T-cell (primary cell): ENCODE results near the gene FYN. TPM values are rescaled to one million over a fixed set of nuclear protein-coding genes. Genes with fewer than 3 reads are reported as not detected.
A peak's percentile ranks its signal among the peaks of the same experiment; 100 is the strongest.

ENCODE experiments used
- ATAC-seq, 4 experiments: fragments of 200-7000 bp in 3 of 4; fragments of 150-1000 bp in 1 of 4; cut with Tn5 transposase; replicated peaks in 1 of 4; 1 replicate in 3 of 4; 2 replicates in 1 of 4; pipeline ENCODE4 v1.10.0; 2021; ENCODE audit warnings: moderate library complexity in 3 of 4, mild to moderate bottlenecking in 2 of 4, moderate number of reproducible peaks in 1 of 4
- CTCF ChIA-PET, 2 donors: fragments of 300-600 bp; sonication (Branson Sonifier 250); formaldehyde crosslinking; loops; one replicate each; lab custom pipeline; 2022; ENCODE audit warnings: antibody characterized with exemption in 2 of 2; lab: Charles Lee
- POLR2A ChIA-PET, 2 donors: fragments of 300-600 bp; sonication (Branson Sonifier 250); formaldehyde crosslinking; loops; one replicate each; lab custom pipeline; 2022; ENCODE audit warnings: antibody characterized with exemption in 2 of 2; lab: Charles Lee
- DNase-seq, 35 experiments: peaks; one replicate each; pipeline versions ENCODE4 v3.0.0 to v3.0.0-alpha.2; 2013 to 2023
- H3K27ac ChIP-seq: one replicate; pipeline ENCODE4 v1.5.1; 2013; ENCODE audit warnings: low read length
- H3K27me3 ChIP-seq, 2 experiments: replicated peaks in 1 of 2; 1 replicate in 1 of 2; 2 replicates in 1 of 2; pipeline versions ENCODE4 v1.6.1 to v1.7.0; 2013; ENCODE audit warnings: low read length in 1 of 2, mixed read lengths in 1 of 2; ENCODE audit not compliant: control insufficient read depth in 2 of 2, insufficient read depth in 2 of 2; ENCODE audit errors: extremely low read depth in 1 of 2
- H3K36me3 ChIP-seq, 2 donors: 1 replicate in 1 of 2; 2 replicates in 1 of 2; pipeline versions ENCODE4 v1.6.1 to v1.7.0; 2013; ENCODE audit warnings: low read length in 1 of 2; ENCODE audit not compliant: control insufficient read depth in 2 of 2, insufficient read depth in 1 of 2; ENCODE audit errors: extremely low read depth in 1 of 2
- H3K4me1 ChIP-seq, 2 experiments: 1 replicate in 1 of 2; 2 replicates in 1 of 2; pipeline versions ENCODE4 v1.6.1 to v1.7.0; 2013; ENCODE audit warnings: low read length in 2 of 2, mixed read lengths in 1 of 2; ENCODE audit not compliant: insufficient read depth in 2 of 2, control insufficient read depth in 1 of 2; ENCODE audit errors: extremely low read depth in 1 of 2
- H3K4me3 ChIP-seq, 2 donors: 1 replicate in 1 of 2; 2 replicates in 1 of 2; pipeline versions ENCODE4 v1.5.1 to v1.7.0; 2013; ENCODE audit warnings: mild to moderate bottlenecking in 2 of 2, low read length in 1 of 2, moderate library complexity in 1 of 2; ENCODE audit not compliant: control insufficient read depth in 1 of 2; ENCODE audit errors: extremely low read depth in 1 of 2
- H3K9me3 ChIP-seq: 2 replicates; pipeline ENCODE4 v1.7.0; 2013
- H3K27ac Mint-ChIP-seq, 2 donors: one replicate each; pipeline ENCODE4 v1.8.0; 2020 to 2021; ENCODE audit warnings: mild to moderate bottlenecking in 2 of 2, mixed read lengths in 2 of 2
- H3K27me3 Mint-ChIP-seq, 2 donors: one replicate each; pipeline ENCODE4 v1.8.0; 2021 to 2022; ENCODE audit warnings: mixed read lengths in 2 of 2
- H3K36me3 Mint-ChIP-seq: one replicate; pipeline ENCODE4 v1.8.0; 2021; ENCODE audit warnings: mixed read lengths
- H3K4me1 Mint-ChIP-seq, 3 donors: one replicate each; pipeline ENCODE4 v1.8.0; 2020 to 2022; ENCODE audit warnings: mixed read lengths in 3 of 3, mild to moderate bottlenecking in 1 of 3
- H3K4me3 Mint-ChIP-seq, 3 donors: one replicate each; pipeline ENCODE4 v1.8.0; 2020 to 2022; ENCODE audit warnings: mild to moderate bottlenecking in 3 of 3, mixed read lengths in 3 of 3, moderate library complexity in 3 of 3
- H3K9me3 Mint-ChIP-seq, 3 donors: one replicate each; pipeline ENCODE4 v1.8.0; 2020 to 2022; ENCODE audit warnings: mixed read lengths in 3 of 3
- WGBS: methylation state at CpG from one replicate; pipeline ENCODE4 v1.1.5; 2013; ENCODE audit warnings: missing lambda C conversion rate; ENCODE audit not compliant: insufficient coverage; 5-methylcytosine and 5-hydroxymethylcytosine counted together
- total RNA-seq, 35 experiments: library from RNA in 6 of 35; stranded (reverse) in 6 of 35; fragments of 120-200 nt in 1 of 35; gene quantifications; one replicate each; pipeline versions ENCODE4 v1.2.1 to v1.2.4 and lab custom pipeline; 2013 to 2026

The FYN gene
- total RNA-seq, 5 donors from 2014 or later (not counting 1 experiment from before 2014, with no cell fraction given), result 466 to 573 (median 534) TPM

DNA sequence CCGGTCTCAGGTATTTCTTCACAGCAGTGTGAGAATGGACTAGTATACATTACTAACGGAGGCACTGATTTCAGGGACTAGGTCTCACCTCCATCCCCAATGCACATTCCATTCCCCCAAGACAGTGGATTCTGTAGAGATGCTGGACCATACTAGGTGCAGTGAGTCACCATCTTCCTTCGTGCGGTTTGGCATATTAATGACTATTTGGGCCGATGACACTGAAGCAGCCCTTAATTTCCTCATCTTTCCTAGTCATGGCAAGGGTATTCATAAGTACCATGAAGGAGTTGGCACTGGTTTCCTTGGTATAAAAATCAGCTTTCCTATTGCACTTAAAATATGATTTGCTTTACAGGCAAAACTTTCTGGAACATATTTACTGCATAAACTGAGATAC, 146.2 kb downstream of the FYN start:
- H3K27ac Mint-ChIP-seq, result peak overlapping the region; percentile 96
- Histone ChIP-seq H3K36me3 (peaks cover 2 to 25% of the 10 kb centered on the region in 2 donors), H3K27ac (no peak overlapping the region), H3K27me3 (no peaks in the 10 kb centered on the region), H3K4me1 (peaks cover 37 to 72% of the 10 kb centered on the region in 2 experiments), H3K9me3 (no peaks in the 10 kb centered on the region), H3K4me3 (no peak overlapping the region)
- WGBS, result 100% methylated on average over 2 of the region's 5 CpGs
- peaks cover 68% of the 10 kb centered on the region for H3K36me3 Mint-ChIP-seq
- H3K4me3 Mint-ChIP-seq, result no peak overlapping the region
- no peak for ATAC-seq
- peaks cover 0 to 3% (median 0%) of the 10 kb centered on the region in 3 donors for H3K9me3 Mint-ChIP-seq
- DNase-seq, result no peak
- H3K27me3 Mint-ChIP-seq, result no peaks in the 10 kb centered on the region
- POLR2A ChIA-PET, result no interaction called here
- peaks cover 78 to 95% (median 93%) of the 10 kb centered on the region in 3 donors for H3K4me1 Mint-ChIP-seq
- CTCF ChIA-PET, result interaction anchor here (0.6 to 1.4 kb wide), 4 partner anchors 43 to 207 kb away, joined by 3 read pairs; no protein-coding TSS in a partner anchor

DNA sequence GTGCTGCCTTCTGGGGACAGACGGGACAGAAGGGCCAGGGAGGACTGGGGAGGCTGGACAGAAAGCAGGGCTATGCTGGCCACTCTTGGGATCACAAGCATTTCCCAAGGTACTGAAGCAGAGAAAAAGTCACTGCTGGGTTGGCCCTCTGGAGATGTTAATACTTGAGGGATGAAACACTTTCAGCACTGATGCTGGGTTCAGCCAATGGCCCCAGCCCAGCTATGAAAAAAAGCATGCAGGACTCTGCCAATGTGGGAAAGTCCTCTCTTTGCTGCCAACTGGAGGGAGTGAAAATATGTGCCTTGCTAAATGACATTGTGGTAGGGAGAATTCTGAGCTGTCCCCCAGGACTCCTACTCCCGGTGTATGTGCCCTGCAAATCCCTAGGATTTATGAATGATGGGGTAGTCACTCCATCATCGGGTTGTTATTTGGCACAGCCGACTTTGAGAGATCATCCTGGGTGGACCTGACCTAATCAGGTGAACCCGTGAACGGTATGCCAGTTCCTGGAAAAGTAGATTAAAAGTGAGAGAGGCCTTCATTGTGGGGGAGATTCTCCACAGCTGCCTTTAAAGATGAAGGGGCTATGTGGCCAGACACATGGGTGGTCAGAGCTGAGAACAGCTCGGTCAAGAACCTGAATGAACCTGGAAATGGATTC, 147.7 kb downstream of the FYN start:
- Histone ChIP-seq H3K4me3 (no peak overlapping the region), H3K36me3 (peaks cover 0 to 15% of the 10 kb centered on the region in 2 donors), H3K9me3 (no peaks in the 10 kb centered on the region), H3K27ac (peak overlapping the region; percentile 67), H3K27me3 (no peaks in the 10 kb centered on the region), H3K4me1 (peaks cover 39 to 72% of the 10 kb centered on the region in 2 experiments)
- POLR2A ChIA-PET, result interaction anchor here (0.5 to 1.1 kb wide), 7 partner anchors 26 to 248 kb away, joined by 3 to 9 read pairs (median 3); no protein-coding TSS in a partner anchor
- Mint-ChIP-seq H3K4me3 (peak overlapping the region in 1 of 3 donors; percentile 70), H3K27me3 (no peaks in the 10 kb centered on the region), H3K9me3 (peaks cover 0 to 3% (median 0%) of the 10 kb centered on the region in 3 donors), H3K4me1 (peaks cover 78 to 95% (median 93%) of the 10 kb centered on the region in 3 donors), H3K36me3 (peaks cover 67% of the 10 kb centered on the region), H3K27ac (peak overlapping the region; percentile 96)
- WGBS, result 86% methylated on average over 2 of the region's 7 CpGs
- CTCF ChIA-PET, result interaction anchor here (0.6 to 1.6 kb wide), 7 partner anchors 15 to 356 kb away, joined by 3 to 8 read pairs (median 3); no protein-coding TSS in a partner anchor
- no peak for DNase-seq
- no peak for ATAC-seq

DNA sequence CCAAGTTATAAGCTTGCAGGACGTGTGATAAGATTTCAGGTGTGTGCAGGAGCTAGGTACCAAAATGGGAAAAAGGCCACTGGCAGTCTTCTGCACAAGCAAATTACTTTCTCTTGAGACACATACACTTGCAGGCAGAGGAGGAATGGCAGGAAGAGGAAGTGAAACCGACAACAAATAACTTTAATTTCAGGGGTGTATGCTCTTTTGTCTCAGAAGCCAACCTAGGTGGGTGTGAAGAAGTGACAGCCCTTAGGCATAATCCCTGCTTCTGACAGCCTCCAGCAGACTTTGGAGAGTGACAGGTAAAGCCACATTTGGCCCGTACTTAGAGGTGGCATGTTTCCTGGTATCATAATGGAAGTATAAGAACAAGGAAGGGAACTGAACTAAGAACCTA, 148.7 kb downstream of the FYN start:
- peak overlapping the region; percentile 60 to 70 (median 66) for H3K4me3 Mint-ChIP-seq
- Histone ChIP-seq H3K36me3 (peaks cover 0 to 22% of the 10 kb centered on the region in 2 donors), H3K27me3 (no peaks in the 10 kb centered on the region), H3K27ac (peak overlapping the region; percentile 67), H3K4me1 (peaks cover 39 to 72% of the 10 kb centered on the region in 2 experiments), H3K4me3 (no peak overlapping the region), H3K9me3 (no peaks in the 10 kb centered on the region)
- peaks cover 0 to 3% (median 0%) of the 10 kb centered on the region in 3 donors for H3K9me3 Mint-ChIP-seq
- ChIA-PET POLR2A (interaction anchor here in 1 of 2 donors (1.0 kb wide), 1 partner anchor 27 kb away, joined by 9 read pairs; no protein-coding TSS in a partner anchor), CTCF (interaction anchor here (0.6 to 1.2 kb wide), 2 partner anchors 31 to 158 kb away, joined by 3 to 5 read pairs; no protein-coding TSS in a partner anchor)
- H3K36me3 Mint-ChIP-seq, result peaks cover 63% of the 10 kb centered on the region
- DNase-seq, result peak in 8 of 35 experiments; percentile 9 to 59 (median 28)
- H3K27me3 Mint-ChIP-seq, result no peaks in the 10 kb centered on the region
- WGBS, result no CpG with 5 or more reads among the region's 3 CpGs
- peak; percentile 81 to 87 (median 85) for ATAC-seq
- H3K27ac Mint-ChIP-seq, result peak overlapping the region; percentile 96
- H3K4me1 Mint-ChIP-seq, result peaks cover 80 to 95% (median 93%) of the 10 kb centered on the region in 3 donors

DNA sequence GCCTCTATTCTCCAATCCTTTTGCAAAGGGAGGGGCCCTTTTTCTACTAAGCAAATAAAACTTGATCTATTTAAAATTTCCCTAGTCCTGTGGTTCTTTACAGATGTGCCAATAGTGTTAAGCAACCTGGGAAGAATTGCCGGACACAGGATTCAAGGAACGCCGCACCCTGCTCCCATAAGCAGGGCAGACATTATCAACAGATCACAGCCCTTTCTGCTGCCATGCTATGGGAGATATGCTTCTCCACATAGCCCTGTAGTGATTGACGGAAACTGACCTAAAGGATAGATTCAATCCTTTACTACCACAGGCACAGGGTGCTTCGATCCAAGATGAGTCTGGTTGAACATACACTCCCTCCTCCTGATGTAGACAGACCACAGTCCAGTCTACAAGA, 149.2 kb downstream of the FYN start:
- H3K27ac ChIP-seq, result peak overlapping the region; percentile 67
- DNase-seq (no peak), ATAC-seq (peak; percentile 6 to 28 (median 22))
- ChIA-PET POLR2A (interaction anchor here in 1 of 2 donors (0.6 kb wide), 1 partner anchor 76 kb away, joined by 3 read pairs; no protein-coding TSS in a partner anchor), CTCF (interaction anchor here (0.5 to 1.2 kb wide), 3 partner anchors 31 to 318 kb away, joined by 3 to 5 read pairs (median 3); no protein-coding TSS in a partner anchor)
- no peak overlapping the region for H3K4me3 ChIP-seq
- H3K27me3 ChIP-seq, result no peaks in the 10 kb centered on the region
- H3K36me3 Mint-ChIP-seq, result peaks cover 67% of the 10 kb centered on the region
- H3K27ac Mint-ChIP-seq, result peak overlapping the region; percentile 96
- H3K4me3 Mint-ChIP-seq, result peak overlapping the region; percentile 60 to 70 (median 66)
- peaks cover 0 to 27% of the 10 kb centered on the region in 2 donors for H3K36me3 ChIP-seq
- H3K4me1 ChIP-seq, result peaks cover 39 to 72% of the 10 kb centered on the region in 2 experiments
- whole genome bisulfite sequencing, result 70% methylated on average over 2 of the region's 5 CpGs
- H3K9me3 Mint-ChIP-seq, result peaks cover 0 to 3% (median 0%) of the 10 kb centered on the region in 3 donors
- H3K4me1 Mint-ChIP-seq, result peaks cover 83 to 95% (median 94%) of the 10 kb centered on the region in 3 donors
- no peaks in the 10 kb centered on the region for H3K9me3 ChIP-seq
- no peaks in the 10 kb centered on the region for H3K27me3 Mint-ChIP-seq

DNA sequence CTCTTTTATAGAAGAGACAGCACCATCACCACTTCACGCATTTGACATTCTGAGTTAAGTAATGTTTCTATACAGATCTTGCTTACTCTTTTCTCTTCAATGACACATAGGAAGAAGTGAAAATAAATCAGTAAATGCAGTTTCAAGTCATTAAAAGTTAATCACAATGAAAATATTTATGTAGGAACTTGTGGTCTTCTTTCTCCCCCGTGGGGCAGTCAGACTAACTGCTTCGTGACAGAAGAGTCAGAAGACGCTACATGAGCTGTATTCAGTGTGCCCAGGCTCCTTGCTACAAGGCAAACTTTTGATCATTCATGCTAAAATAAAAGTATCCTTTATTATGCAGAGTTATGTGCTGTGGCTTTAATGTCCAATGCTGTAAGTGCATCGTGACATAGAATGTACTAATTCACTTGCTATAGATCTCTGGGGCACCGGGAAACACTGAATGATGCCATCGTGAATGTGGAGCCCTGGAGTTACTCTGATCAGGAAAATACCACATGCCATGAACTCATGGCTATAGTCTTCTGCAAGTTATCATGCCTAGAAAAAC, 149.8 kb downstream of the FYN start:
- H3K9me3 ChIP-seq, result no peaks in the 10 kb centered on the region
- Mint-ChIP-seq H3K27me3 (no peaks in the 10 kb centered on the region), H3K4me1 (peaks cover 84 to 96% (median 96%) of the 10 kb centered on the region in 3 donors), H3K4me3 (peak overlapping the region in 1 of 3 donors; percentile 70), H3K9me3 (peaks cover 0 to 3% (median 0%) of the 10 kb centered on the region in 3 donors), H3K27ac (peak overlapping the region; percentile 23 to 96), H3K36me3 (peaks cover 70% of the 10 kb centered on the region)
- no peaks in the 10 kb centered on the region for H3K27me3 ChIP-seq
- peaks cover 39 to 70% of the 10 kb centered on the region in 2 experiments for H3K4me1 ChIP-seq
- 83% methylated on average over 2 of the region's 7 CpGs for WGBS
- H3K4me3 ChIP-seq, result no peak overlapping the region
- peaks cover 0 to 32% of the 10 kb centered on the region in 2 donors for H3K36me3 ChIP-seq
- ChIA-PET CTCF (interaction anchor here (0.5 to 2.0 kb wide), 6 partner anchors 12 to 319 kb away, joined by 3 to 8 read pairs (median 6); no protein-coding TSS in a partner anchor), POLR2A (interaction anchor here (0.6 to 0.9 kb wide), 3 partner anchors 36 to 328 kb away, joined by 3 read pairs; no protein-coding TSS in a partner anchor)
- H3K27ac ChIP-seq, result peak overlapping the region; percentile 38
- ATAC-seq, result no peak
- no peak for DNase-seq
